B cell (primary cell): Measurements from ENCODE around the gene STARD10. TPM values are rescaled to one million over a fixed set of nuclear protein-coding genes. Genes with fewer than 3 reads are reported as not detected.
A peak's percentile ranks its signal among the peaks of the same experiment; 100 is the strongest.

ENCODE experiments used
- ATAC-seq: fragments of 200-7000 bp; cut with Tn5 transposase; one replicate; pipeline ENCODE4 v1.10.0; 2021; ENCODE audit warnings: low read depth, mild to moderate bottlenecking, moderate number of reproducible peaks, moderate library complexity
- CTCF ChIA-PET: fragments of 350-600 bp; sonication (Branson Sonifier 250); formaldehyde crosslinking; loops from one replicate; lab custom pipeline; 2021; ENCODE audit warnings: antibody characterized with exemption, inconsistent platforms; lab: Charles Lee
- POLR2A ChIA-PET: fragments of 350-600 bp; sonication (Branson Sonifier 250); formaldehyde crosslinking; loops from one replicate; lab custom pipeline; 2021; ENCODE audit warnings: antibody characterized with exemption; lab: Charles Lee
- DNase-seq: peaks from one replicate; pipeline ENCODE4 v3.0.0; 2013
- H2AFZ ChIP-seq: 2 replicates; pipeline ENCODE4 v1.6.1; 2012; ENCODE audit warnings: mild to moderate bottlenecking, low read depth, low read length; ENCODE audit not compliant: insufficient read depth, poor library complexity, severe bottlenecking
- H3K27ac ChIP-seq, 2 donors: 1 replicate in 1 of 2; 2 replicates in 1 of 2; pipeline ENCODE4 v1.5.1; 2012 to 2013; ENCODE audit warnings: low read length in 2 of 2, mild to moderate bottlenecking in 2 of 2, moderate library complexity in 1 of 2
- H3K27me3 ChIP-seq, 4 experiments: fragments of 200-600 bp in 1 of 4; sonication (generic) in 1 of 4; replicated peaks in 1 of 4; 1 replicate in 2 of 4; 2 replicates in 2 of 4; pipeline versions ENCODE4 v1.6.1 to v1.7.0; 2013 to 2016; ENCODE audit warnings: low read length in 3 of 4, mild to moderate bottlenecking in 2 of 4, mixed read lengths in 1 of 4, moderate library complexity in 1 of 4; ENCODE audit not compliant: insufficient read depth in 4 of 4, control insufficient read depth in 3 of 4; ENCODE audit errors: control extremely low read depth in 1 of 4
- H3K36me3 ChIP-seq, 2 experiments: replicated peaks in 1 of 2; 1 replicate in 1 of 2; 2 replicates in 1 of 2; pipeline versions ENCODE4 v1.6.1 to v1.7.1; 2013; ENCODE audit warnings: low read length in 1 of 2; ENCODE audit not compliant: insufficient read depth in 2 of 2, control insufficient read depth in 1 of 2; ENCODE audit errors: control extremely low read depth in 1 of 2, extremely low read depth in 1 of 2
- H3K4me1 ChIP-seq, 2 donors: fragments of 200-600 bp in 1 of 2; sonication (generic) in 1 of 2; 1 replicate in 1 of 2; 2 replicates in 1 of 2; pipeline versions ENCODE4 v1.5.1 to v1.6.1; 2013 to 2017; ENCODE audit warnings: low read length in 2 of 2; ENCODE audit not compliant: control insufficient read depth in 2 of 2, insufficient read depth in 2 of 2
- H3K4me2 ChIP-seq: replicated peaks from 2 replicates; pipeline ENCODE3; 2012; ENCODE audit warnings: mild to moderate bottlenecking, low read depth, low read length; ENCODE audit not compliant: poor library complexity, severe bottlenecking
- H3K4me3 ChIP-seq, 5 experiments: fragments of 200-600 bp in 1 of 5; sonication (generic) in 1 of 5; 1 replicate in 3 of 5; 2 replicates in 2 of 5; pipeline versions ENCODE4 v1.5.1 to v1.7.0; 2011 to 2016; ENCODE audit warnings: low read length in 4 of 5, mild to moderate bottlenecking in 4 of 5, low read depth in 2 of 5, control low read depth in 1 of 5, moderate library complexity in 1 of 5; ENCODE audit not compliant: insufficient read depth in 1 of 5; ENCODE audit errors: control extremely low read depth in 1 of 5, extremely low read depth in 1 of 5
- H3K79me2 ChIP-seq: fragments of 200-600 bp; sonication (generic); one replicate; pipeline ENCODE4 v1.6.0; 2016; ENCODE audit warnings: low read length; ENCODE audit not compliant: control insufficient read depth, insufficient read depth
- H3K9ac ChIP-seq: fragments of 200-600 bp; sonication (generic); 2 replicates; pipeline ENCODE4 v1.6.1; 2017; ENCODE audit warnings: mild to moderate bottlenecking, low read length, moderate library complexity
- H3K9me3 ChIP-seq, 3 donors: one replicate each; pipeline versions ENCODE4 v1.6.1 to v1.7.1; 2013; ENCODE audit warnings: low read length in 2 of 3; ENCODE audit not compliant: control insufficient read depth in 2 of 3, insufficient read depth in 1 of 3; ENCODE audit errors: control extremely low read depth in 1 of 3
- H4K20me1 ChIP-seq: 2 replicates; pipeline ENCODE4 v1.6.0; 2012; ENCODE audit warnings: mild to moderate bottlenecking, low read length; ENCODE audit not compliant: insufficient read depth, control insufficient read depth, poor library complexity, severe bottlenecking
- H3K27ac Mint-ChIP-seq: one replicate; pipeline ENCODE4 v1.8.0; 2021; ENCODE audit warnings: mixed read lengths
- H3K27me3 Mint-ChIP-seq: one replicate; pipeline ENCODE4 v1.8.0; 2021; ENCODE audit warnings: mixed read lengths
- H3K4me1 Mint-ChIP-seq: one replicate; pipeline ENCODE4 v1.8.0; 2021; ENCODE audit warnings: mixed read lengths
- H3K4me3 Mint-ChIP-seq: one replicate; pipeline ENCODE4 v1.8.0; 2021; ENCODE audit warnings: mixed read lengths
- H3K9me3 Mint-ChIP-seq: one replicate; pipeline ENCODE4 v1.8.0; 2022; ENCODE audit warnings: mixed read lengths; ENCODE audit not compliant: insufficient read depth
- CTCF ChIP-seq: fragments of 200-600 bp; IDR thresholded peaks from one replicate; pipeline ENCODE4 v1.8.0; 2022; ENCODE audit warnings: antibody characterized with exemption, mild to moderate bottlenecking
- EZH2 ChIP-seq: IDR thresholded peaks from 2 replicates; pipeline ENCODE4 v1.6.1; 2012; ENCODE audit warnings: borderline replicate concordance, low read depth, mild to moderate bottlenecking, moderate library complexity, low read length; ENCODE audit not compliant: insufficient read depth, poor library complexity, severe bottlenecking
- WGBS: methylation state at CpG from one replicate; pipeline ENCODE4 v1.1.5; 2013; ENCODE audit warnings: missing lambda C conversion rate; ENCODE audit not compliant: insufficient coverage; 5-methylcytosine and 5-hydroxymethylcytosine counted together
- intact Hi-C: fragments of 100-400 bp; cut with micrococcal nuclease; formaldehyde crosslinking; loops from one replicate; pipeline ENCODE4 v1.10.0; 2022
- polyA plus RNA-seq: library from polyadenylated mRNA; depleted of rRNA; stranded (reverse); fragments of >200 nt; gene quantifications from 2 replicates; pipeline ENCODE4 v1.2.3, GENCODE V29; 2012
- total RNA-seq, 2 donors: library from RNA; stranded (reverse); fragments of 120-200 nt in 1 of 2; gene quantifications; 1 replicate in 1 of 2; 2 replicates in 1 of 2; pipeline versions ENCODE4 v1.2.3 to v1.2.4, GENCODE V29; 2013 to 2022

The STARD10 gene
- total and polyA plus RNA-seq, 2 donors (not counting 1 experiment from before 2014, with no cell fraction given) = 37.5 to 39.2 TPM

- peak overlapping the region; percentile 53 to 93 (median 82) for H3K4me3 ChIP-seq
- H3K27me3 ChIP-seq = no peaks in the 10 kb centered on the region
- WGBS = 86% methylated on average over 2 of the region's 2 CpGs
- ChIA-PET CTCF (interaction anchor here (0.9 to 3.0 kb wide), 5 partner anchors 10 to 44 kb away, joined by 3 to 21 read pairs (median 4); partner anchors contain the start of gene STARD10), POLR2A (interaction anchor here (0.6 to 1.8 kb wide), 2 partner anchors 26 to 188 kb away, joined by 3 to 5 read pairs; no protein-coding TSS in a partner anchor)
- Mint-ChIP-seq H3K4me3 (peak overlapping the region; percentile 99), H3K27me3 (no peaks in the 10 kb centered on the region), H3K4me1 (peaks cover 58% of the 10 kb centered on the region), H3K27ac (peak overlapping the region; percentile 96), H3K9me3 (no peaks in the 10 kb centered on the region)
- H3K27ac ChIP-seq = peak overlapping the region; percentile 19 to 79
- peaks cover 53% of the 10 kb centered on the region for H4K20me1 ChIP-seq
- no peak overlapping the region for H2AFZ ChIP-seq
- H3K9me3 ChIP-seq = no peaks in the 10 kb centered on the region
- peaks cover 0 to 15% of the 10 kb centered on the region in 2 experiments for H3K36me3 ChIP-seq
- H3K9ac ChIP-seq = peak overlapping the region; percentile 84
- H3K79me2 ChIP-seq = peaks cover 74% of the 10 kb centered on the region
- TF ChIP-seq CTCF = no peak
- TF ChIP-seq EZH2 = no peak
- intact Hi-C loops = loop anchor here (5.0 kb wide), 1 partner anchor 528 kb away; the partner anchor contains the start of gene INPPL1
- ATAC-seq = no peak
- no peak for DNase-seq
- peaks cover 55 to 69% of the 10 kb centered on the region in 2 donors for H3K4me1 ChIP-seq
- peak overlapping the region; percentile 96 for H3K4me2 ChIP-seq
Measured at GRCh38 chr11:72750556-72751115, 43.2 kb downstream of the STARD10 start.

- H3K4me3 ChIP-seq = no peak overlapping the region
Measured at GRCh38 chr11:72750086-72750485, 43.8 kb downstream of the STARD10 start.

More at GRCh38 chr11:72750086-72750485, 43.8 kb downstream of the STARD10 start:
- H3K4me1 ChIP-seq = peaks cover 58 to 74% of the 10 kb centered on the region in 2 donors
- DNase-seq (no peak), ATAC-seq (no peak)
- H3K79me2 ChIP-seq = peaks cover 78% of the 10 kb centered on the region
- ChIA-PET POLR2A (interaction anchor here (0.7 to 1.8 kb wide), 2 partner anchors 22 to 25 kb away, joined by 3 to 5 read pairs; no protein-coding TSS in a partner anchor), CTCF (interaction anchor here (0.9 to 3.0 kb wide), 6 partner anchors 9 to 44 kb away, joined by 3 to 21 read pairs (median 4); partner anchors contain the start of gene STARD10)
- H3K36me3 ChIP-seq = peaks cover 0 to 18% of the 10 kb centered on the region in 2 experiments
- Mint-ChIP-seq H3K4me1 (peaks cover 62% of the 10 kb centered on the region), H3K27ac (peak overlapping the region; percentile 78), H3K4me3 (peak overlapping the region; percentile 99), H3K9me3 (no peaks in the 10 kb centered on the region), H3K27me3 (no peaks in the 10 kb centered on the region)
- H3K9me3 ChIP-seq = no peaks in the 10 kb centered on the region
- 90% methylated on average over 2 of the region's 9 CpGs for WGBS
- H3K27me3 ChIP-seq = no peaks in the 10 kb centered on the region
- no peak for TF ChIP-seq CTCF
- TF ChIP-seq EZH2 = no peak
- H3K4me2 ChIP-seq = peak overlapping the region; percentile 96
- H2AFZ ChIP-seq = no peak overlapping the region
- peaks cover 56% of the 10 kb centered on the region for H4K20me1 ChIP-seq
- peak overlapping the region in 1 of 2 donors; percentile 79 for H3K27ac ChIP-seq
- intact Hi-C loops = loop anchor here (5.0 kb wide), 1 partner anchor 528 kb away; the partner anchor contains the start of gene INPPL1
- no peak overlapping the region for H3K9ac ChIP-seq
